ENCODE data around the gene NRN1L. TPM values are rescaled to one million over a fixed set of nuclear protein-coding genes. Genes with fewer than 3 reads are reported as not detected.
A peak's percentile ranks its signal among the peaks of the same experiment; 100 is the strongest.
"Not testable (repeated sequence)": the region's sequence is repeated elsewhere in the genome, so short reads cannot be mapped to it uniquely, and the experiment has no call there.

Gene NRN1L
- 5.3 and 7.6 TPM in 2 replicates for total RNA-seq (2014; rRNA removed; shearing (Covaris generic))

GRCh38 chr16:67884684-67885083, at the start of gene NRN1L:
NRN1L (plus strand) TSS chr16:67884885; CDS start chr16:67884904, 19 bp downstream.
- H3K36me3 ChIP-seq (replicated peaks; ENCODE audit: control insufficient read depth, insufficient read depth, low read length): peaks cover 32% of the 10 kb centered on the region
- no peaks in the 10 kb centered on the region for H3K27me3 ChIP-seq (ENCODE audit: control insufficient read depth, insufficient read depth, low read length)
- peak within 1 kb of the TSS; percentile 12; the same call in 1 of the 2 replicates for H3K4me3 ChIP-seq (ENCODE audit: insufficient read depth, low read depth, low read length)
- peak; percentile 99 for DNase-seq

- H3K4me3 ChIP-seq (ENCODE audit: insufficient read depth, low read depth, low read length); H3K27me3 ChIP-seq (ENCODE audit: control insufficient read depth, insufficient read depth, low read length); DNase-seq; H3K36me3 ChIP-seq (replicated peaks; ENCODE audit: control insufficient read depth, insufficient read depth, low read length): not testable (repeated sequence)
These were observed 47.5 kb upstream of the NRN1L start for GRCh38 chr16:67837190-67837589.

- no peak for DNase-seq
- Histone ChIP-seq H3K4me3 (ENCODE audit: insufficient read depth, low read depth, low read length) (no peak overlapping the region), H3K27me3 (ENCODE audit: control insufficient read depth, insufficient read depth, low read length) (no peaks in the 10 kb centered on the region), H3K36me3 (replicated peaks; ENCODE audit: control insufficient read depth, insufficient read depth, low read length) (no peaks in the 10 kb centered on the region)
These were observed 46.9 kb upstream of the NRN1L start for GRCh38 chr16:67837811-67838210.

- Histone ChIP-seq H3K36me3 (replicated peaks; ENCODE audit: control insufficient read depth, insufficient read depth, low read length) (no peaks in the 10 kb centered on the region; the same call in 1 of the 2 replicates), H3K4me3 (ENCODE audit: insufficient read depth, low read depth, low read length) (peak overlapping the region; percentile 20), H3K27me3 (ENCODE audit: control insufficient read depth, insufficient read depth, low read length) (no peaks in the 10 kb centered on the region)
- peak; percentile 51 for DNase-seq
These were observed 43.4 kb upstream of the NRN1L start for GRCh38 chr16:67841198-67841815.

- DNase-seq: peak; percentile 97
- H3K27me3 ChIP-seq (ENCODE audit: control insufficient read depth, insufficient read depth, low read length): no peaks in the 10 kb centered on the region
- peak within 1 kb of the TSS; percentile 90 for H3K4me3 ChIP-seq (ENCODE audit: insufficient read depth, low read depth, low read length)
- H3K36me3 ChIP-seq (replicated peaks; ENCODE audit: control insufficient read depth, insufficient read depth, low read length): no peaks in the 10 kb centered on the region; the same call in 1 of the 2 replicates
These were observed 42.7 kb upstream of the NRN1L start, which contains the start of gene THAP11 for GRCh38 chr16:67841816-67842508. THAP11 (plus strand) TSS chr16:67842320; CDS start chr16:67842555, 235 bp downstream.

- DNase-seq: peak; percentile 82
- H3K4me3 ChIP-seq (ENCODE audit: insufficient read depth, low read depth, low read length): peak overlapping the region; percentile 90
- H3K36me3 ChIP-seq (replicated peaks; ENCODE audit: control insufficient read depth, insufficient read depth, low read length): no peaks in the 10 kb centered on the region; the same call in 1 of the 2 replicates
- H3K27me3 ChIP-seq (ENCODE audit: control insufficient read depth, insufficient read depth, low read length): no peaks in the 10 kb centered on the region
These were observed 42.0 kb upstream of the NRN1L start for GRCh38 chr16:67842509-67843342.

- Histone ChIP-seq H3K4me3 (ENCODE audit: insufficient read depth, low read depth, low read length) (peak overlapping the region; percentile 90), H3K36me3 (replicated peaks; ENCODE audit: control insufficient read depth, insufficient read depth, low read length) (no peaks in the 10 kb centered on the region; the same call in 1 of the 2 replicates), H3K27me3 (ENCODE audit: control insufficient read depth, insufficient read depth, low read length) (no peaks in the 10 kb centered on the region)
- DNase-seq: no peak
These were observed 41.3 kb upstream of the NRN1L start for GRCh38 chr16:67843343-67843765.

- DNase-seq: peak; percentile 34
- no peaks in the 10 kb centered on the region; the same call in 1 of the 2 replicates for H3K36me3 ChIP-seq (replicated peaks; ENCODE audit: control insufficient read depth, insufficient read depth, low read length)
These were observed 40.2 kb upstream of the NRN1L start for GRCh38 chr16:67844497-67844896.

GRCh38 chr16:67845291-67846062, 39.2 kb upstream of the NRN1L start:
- Histone ChIP-seq H3K36me3 (replicated peaks; ENCODE audit: control insufficient read depth, insufficient read depth, low read length) (peaks cover under 1% of the 10 kb centered on the region), H3K27me3 (ENCODE audit: control insufficient read depth, insufficient read depth, low read length) (no peaks in the 10 kb centered on the region), H3K4me3 (ENCODE audit: insufficient read depth, low read depth, low read length) (peak overlapping the region; percentile 98)
- DNase-seq: peak; percentile 47

More at GRCh38 chr16:67844497-67844896, 40.2 kb upstream of the NRN1L start:
- no peak overlapping the region for H3K4me3 ChIP-seq (ENCODE audit: insufficient read depth, low read depth, low read length)
- no peaks in the 10 kb centered on the region for H3K27me3 ChIP-seq (ENCODE audit: control insufficient read depth, insufficient read depth, low read length)

- no peak for DNase-seq
- peak overlapping the region; percentile 98 for H3K4me3 ChIP-seq (ENCODE audit: insufficient read depth, low read depth, low read length)
- H3K36me3 ChIP-seq (replicated peaks; ENCODE audit: control insufficient read depth, insufficient read depth, low read length): peaks cover 2% of the 10 kb centered on the region
- no peaks in the 10 kb centered on the region for H3K27me3 ChIP-seq (ENCODE audit: control insufficient read depth, insufficient read depth, low read length)
These were observed 38.7 kb upstream of the NRN1L start for GRCh38 chr16:67846063-67846319.

- DNase-seq: peak; percentile 99
- Histone ChIP-seq H3K27me3 (ENCODE audit: control insufficient read depth, insufficient read depth, low read length) (no peaks in the 10 kb centered on the region), H3K36me3 (replicated peaks; ENCODE audit: control insufficient read depth, insufficient read depth, low read length) (peaks cover 2% of the 10 kb centered on the region), H3K4me3 (ENCODE audit: insufficient read depth, low read depth, low read length) (peak within 1 kb of the TSS; percentile 98)
These were observed 38.2 kb upstream of the NRN1L start, which contains the start of gene NUTF2 for GRCh38 chr16:67846320-67847063. NUTF2 (plus strand) TSS chr16:67846933; CDS start chr16:67865131, 18,198 bp downstream.

- H3K27me3 ChIP-seq (ENCODE audit: control insufficient read depth, insufficient read depth, low read length): no peaks in the 10 kb centered on the region
- H3K4me3 ChIP-seq (ENCODE audit: insufficient read depth, low read depth, low read length): peak within 1 kb of the TSS; percentile 98
- DNase-seq: peak; percentile 76
- peaks cover 2% of the 10 kb centered on the region for H3K36me3 ChIP-seq (replicated peaks; ENCODE audit: control insufficient read depth, insufficient read depth, low read length)
These were observed 37.4 kb upstream of the NRN1L start, which contains the start of gene CENPT for GRCh38 chr16:67847064-67847861. CENPT (minus strand) TSS chr16:67847693; CDS start chr16:67833859, 13,834 bp downstream.

GRCh38 chr16:67848118-67848517, 36.6 kb upstream of the NRN1L start:
- peaks cover 2% of the 10 kb centered on the region for H3K36me3 ChIP-seq (replicated peaks; ENCODE audit: control insufficient read depth, insufficient read depth, low read length)
- no peak for DNase-seq
- H3K4me3 ChIP-seq (ENCODE audit: insufficient read depth, low read depth, low read length): peak overlapping the region; percentile 98
- H3K27me3 ChIP-seq (ENCODE audit: control insufficient read depth, insufficient read depth, low read length): no peaks in the 10 kb centered on the region
